ENCODE results near the gene AMBN. TPM values are rescaled to one million over a fixed set of nuclear protein-coding genes. Genes with fewer than 3 reads are reported as not detected.

Gene AMBN, protein sequence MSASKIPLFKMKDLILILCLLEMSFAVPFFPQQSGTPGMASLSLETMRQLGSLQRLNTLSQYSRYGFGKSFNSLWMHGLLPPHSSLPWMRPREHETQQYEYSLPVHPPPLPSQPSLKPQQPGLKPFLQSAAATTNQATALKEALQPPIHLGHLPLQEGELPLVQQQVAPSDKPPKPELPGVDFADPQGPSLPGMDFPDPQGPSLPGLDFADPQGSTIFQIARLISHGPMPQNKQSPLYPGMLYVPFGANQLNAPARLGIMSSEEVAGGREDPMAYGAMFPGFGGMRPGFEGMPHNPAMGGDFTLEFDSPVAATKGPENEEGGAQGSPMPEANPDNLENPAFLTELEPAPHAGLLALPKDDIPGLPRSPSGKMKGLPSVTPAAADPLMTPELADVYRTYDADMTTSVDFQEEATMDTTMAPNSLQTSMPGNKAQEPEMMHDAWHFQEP
- not detected in 5 replicates for total RNA-seq (2022; extraction: Qiagen RNA extraction)

GRCh38 chr4:70591955-70592582 is at the start of gene AMBN:
AMBN (plus strand) TSS chr4:70592256; CDS start chr4:70592359, 103 bp downstream.

DNA sequence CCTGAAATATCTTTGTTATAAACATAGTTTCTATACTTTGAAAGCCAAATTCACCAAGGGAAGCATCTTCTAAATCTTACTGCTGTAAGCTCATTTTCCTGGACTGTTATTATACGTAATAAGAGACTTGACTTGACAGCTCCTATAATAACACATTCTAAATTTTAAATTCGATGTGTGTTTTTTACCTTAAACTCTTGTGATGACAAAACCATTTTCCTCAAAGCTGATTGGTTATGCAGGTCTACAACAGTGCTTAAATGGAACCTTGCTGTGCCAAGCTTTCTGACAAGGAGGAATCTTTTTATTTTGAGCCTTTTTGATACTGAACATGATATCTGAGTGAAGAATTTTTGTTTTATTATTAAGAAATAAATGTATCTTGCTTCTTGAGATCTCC is 36.4 kb downstream of the AMBN start, which contains the start of gene ENAM:
Gene ENAM (plus strand): TSS at position 301 of the 400 bp plus-strand sequence. CDS start 757 bp downstream, outside the sequence.

Other genes starting within 250 kb of the AMBN start
- gene SMR3A, start 231.5 kb upstream of the AMBN start, total RNA-seq (2022; extraction: Qiagen RNA extraction): not detected in 5 replicates
- gene SMR3B, start 209.1 kb upstream of the AMBN start, total RNA-seq (2022; extraction: Qiagen RNA extraction): not detected in 5 replicates
- gene OPRPN, start 194.3 kb upstream of the AMBN start, total RNA-seq (2022; extraction: Qiagen RNA extraction): not detected in 5 replicates
- gene MUC7, start 120.1 kb upstream of the AMBN start, total RNA-seq (2022; extraction: Qiagen RNA extraction): not detected in 5 replicates
- 0.08 to 0.15 TPM in 2 of 5 replicates, not detected in the others for gene AMTN, start 73.7 kb upstream of the AMBN start, total RNA-seq (2022; extraction: Qiagen RNA extraction)
- 0.01 to 0.02 TPM in 2 of 5 replicates, not detected in the others for gene ENAM, start 36.5 kb downstream of the AMBN start, total RNA-seq (2022; extraction: Qiagen RNA extraction)
- 0.10 to 0.24 TPM (median 0.16 TPM) in 3 of 5 replicates, not detected in the others for gene JCHAIN, start 74.3 kb downstream of the AMBN start, total RNA-seq (2022; extraction: Qiagen RNA extraction)
- 31.6 to 40.9 TPM (median 34.0 TPM) in 5 replicates for gene UTP3, start 96.3 kb downstream of the AMBN start, total RNA-seq (2022; extraction: Qiagen RNA extraction)
- gene RUFY3, start 129.7 kb downstream of the AMBN start, total RNA-seq (2022; extraction: Qiagen RNA extraction): 6.0 to 8.2 TPM (median 6.4 TPM) in 5 replicates
- 71.3 to 85.1 TPM (median 75.2 TPM) in 5 replicates for gene GRSF1, start 247.6 kb downstream of the AMBN start, total RNA-seq (2022; extraction: Qiagen RNA extraction)

All from A549 treated with AZD2906 at 1 μM for 4 hours (cell line).